ENCODE data around the gene RBBP8NL.

Gene RBBP8NL

DNA sequence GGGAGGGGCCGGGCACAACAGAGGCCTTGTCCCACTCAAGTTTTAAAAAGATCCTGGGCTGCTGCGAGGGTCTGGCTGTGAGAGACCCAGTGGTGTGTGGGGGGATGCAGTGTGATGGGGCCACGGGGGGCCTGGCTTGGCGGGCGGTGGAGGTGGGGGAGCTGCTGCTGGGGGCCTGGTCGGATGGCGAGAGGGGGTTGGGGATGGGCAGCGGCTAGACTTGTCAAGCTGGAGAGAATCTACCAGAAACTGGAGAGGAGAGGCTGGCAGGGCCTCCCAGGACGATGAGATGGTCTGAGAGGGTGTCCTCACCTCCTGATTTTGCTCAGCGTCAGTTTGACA, 35.3 kb downstream of the RBBP8NL start:
- H3K27ac ChIP-seq (ENCODE audit: low read depth, low read length): no peak overlapping the region

DNA sequence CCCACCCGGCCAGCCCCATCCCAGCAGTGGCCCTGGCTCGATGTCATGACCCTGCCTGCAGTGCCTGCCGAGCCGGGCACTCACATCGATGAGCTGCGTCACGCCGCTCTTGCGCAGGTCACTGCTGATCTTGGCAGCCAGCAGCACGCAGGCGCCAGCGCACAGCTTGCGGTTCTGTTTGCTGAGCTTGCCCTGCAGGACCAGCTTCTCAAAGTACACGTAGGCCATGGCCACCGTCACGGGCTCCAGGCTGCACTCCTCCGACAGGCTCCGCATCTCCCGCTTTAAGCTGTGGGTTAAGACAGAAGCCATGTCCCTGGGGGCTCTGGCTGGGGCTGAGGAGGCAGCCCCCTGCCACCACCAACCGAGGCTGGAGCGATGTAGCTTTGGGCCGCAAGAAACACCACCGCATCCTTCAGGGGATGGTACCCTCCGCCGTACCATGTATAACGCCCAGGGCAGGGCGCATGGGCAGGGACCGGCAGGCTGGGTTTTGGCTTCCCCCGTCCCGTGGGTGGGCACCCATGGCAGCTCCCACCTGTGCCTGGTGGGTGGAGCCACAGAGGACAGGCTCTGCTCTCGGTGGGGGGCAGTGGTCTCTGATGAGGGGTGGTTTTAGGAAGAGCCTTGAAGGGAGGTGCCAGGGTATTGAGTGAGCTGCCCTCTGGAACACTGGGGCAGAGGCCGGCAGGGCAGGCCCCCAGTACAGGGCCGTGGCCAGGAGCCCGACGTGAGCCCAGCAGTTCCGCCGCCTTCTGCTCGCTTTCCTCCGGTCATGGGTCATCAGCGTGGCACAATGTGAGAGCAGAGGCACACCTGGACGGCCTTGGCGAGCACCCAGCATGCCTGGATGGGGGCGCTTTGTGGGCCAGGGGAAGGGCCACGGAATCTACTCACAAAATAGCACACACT, 35.9 kb downstream of the RBBP8NL start:
- H3K27ac ChIP-seq (ENCODE audit: low read depth, low read length): no peak overlapping the region

More for the DNA sequence above, 35.3 kb downstream of the RBBP8NL start:
- Histone ChIP-seq H3K27me3 (ENCODE audit: low read length) (no peaks in the 10 kb centered on the region), H3K4me2 (ENCODE audit: low read depth, low read length, poor library complexity, severe bottlenecking) (no peak overlapping the region), H3F3A (ENCODE audit: insufficient read depth) (peaks cover 25% of the 10 kb centered on the region), H3K79me2 (ENCODE audit: insufficient read depth, low read length) (peaks cover 22% of the 10 kb centered on the region), H3K9me2 (replicated peaks; ENCODE audit: insufficient read depth, low read length) (no peaks in the 10 kb centered on the region), H3K9me3 (ENCODE audit: insufficient read depth, low read length) (no peaks in the 10 kb centered on the region), H3K36me3 (ENCODE audit: low read length) (peaks cover 8% of the 10 kb centered on the region; the same call in 1 of the 2 replicates), H4K20me1 (ENCODE audit: low read depth, low read length) (no peaks in the 10 kb centered on the region; the same call in 1 of the 2 replicates), H3K4me3 (ENCODE audit: insufficient read depth, low read length, poor library complexity, severe bottlenecking) (no peak overlapping the region), H2AFZ (ENCODE audit: low read depth, low read length, severe bottlenecking) (no peak overlapping the region), H3K9ac (ENCODE audit: low read length) (no peak overlapping the region)
- no peak for TF ChIP-seq CTCF (IDR thresholded peaks at IDR 0.05; ENCODE audit: insufficient read depth, low read length, poor library complexity, severe bottlenecking)
- no peak for TF ChIP-seq EZH2phosphoT487 (conservative IDR thresholded peaks at IDR 0.05; ENCODE audit: low read length)

DNA sequence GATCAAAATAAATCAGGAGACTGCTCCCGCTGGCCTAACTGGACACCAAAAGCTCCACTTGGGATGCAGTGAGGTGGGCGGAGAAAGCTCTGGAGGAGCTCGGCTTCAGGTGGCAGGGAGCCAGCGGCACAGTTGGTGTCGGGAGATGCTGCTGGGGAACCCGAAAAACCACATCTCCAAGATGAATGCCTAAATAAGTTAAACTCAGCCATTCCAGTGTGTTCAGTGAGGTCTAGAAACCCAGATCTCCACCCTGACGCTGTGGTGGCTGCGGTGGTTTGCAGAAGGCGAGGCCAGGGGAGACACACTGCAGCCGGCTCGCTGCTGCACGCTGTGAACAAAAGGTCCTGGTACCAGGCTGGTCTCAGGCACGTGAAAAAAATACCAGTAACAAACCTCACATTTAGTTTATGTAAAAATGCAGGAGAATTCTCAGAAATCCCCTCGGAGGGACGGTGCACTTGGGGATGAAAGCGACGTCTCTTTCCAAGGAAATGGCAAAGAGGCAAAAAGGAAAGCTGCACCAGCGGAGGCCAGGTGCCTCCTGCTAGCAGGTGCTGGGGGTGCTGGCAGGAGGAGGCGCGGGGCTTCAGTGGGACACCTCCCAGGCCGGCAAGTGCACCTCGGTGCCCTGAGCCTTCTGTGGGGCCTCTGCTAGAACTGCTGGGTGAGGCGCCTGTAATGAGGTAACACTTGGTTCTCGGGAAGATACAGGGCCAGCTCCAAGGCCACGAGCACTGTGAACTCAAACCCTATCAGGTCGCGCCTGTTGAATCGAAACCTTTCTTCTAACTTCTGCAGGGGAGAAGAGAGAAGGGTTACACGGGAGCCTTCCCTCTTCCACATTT, 36.8 kb downstream of the RBBP8NL start:
- Histone ChIP-seq H3K9me3 (ENCODE audit: insufficient read depth, low read length) (no peaks in the 10 kb centered on the region), H3K79me2 (ENCODE audit: insufficient read depth, low read length) (peaks cover 32% of the 10 kb centered on the region), H2AFZ (ENCODE audit: low read depth, low read length, severe bottlenecking) (no peak overlapping the region), H3K9me2 (replicated peaks; ENCODE audit: insufficient read depth, low read length) (no peaks in the 10 kb centered on the region), H3K9ac (ENCODE audit: low read length) (no peak overlapping the region), H3F3A (ENCODE audit: insufficient read depth) (peaks cover 25% of the 10 kb centered on the region), H3K27me3 (ENCODE audit: low read length) (no peaks in the 10 kb centered on the region), H3K36me3 (ENCODE audit: low read length) (peaks cover 8% of the 10 kb centered on the region; the same call in 1 of the 2 replicates), H3K4me2 (ENCODE audit: low read depth, low read length, poor library complexity, severe bottlenecking) (no peak overlapping the region), H3K4me3 (ENCODE audit: insufficient read depth, low read length, poor library complexity, severe bottlenecking) (no peak overlapping the region), H3K27ac (ENCODE audit: low read depth, low read length) (no peak overlapping the region), H4K20me1 (ENCODE audit: low read depth, low read length) (no peaks in the 10 kb centered on the region; the same call in 1 of the 2 replicates)
- TF ChIP-seq CTCF (IDR thresholded peaks at IDR 0.05; ENCODE audit: insufficient read depth, low read length, poor library complexity, severe bottlenecking) (no peak), EZH2phosphoT487 (conservative IDR thresholded peaks at IDR 0.05; ENCODE audit: low read length) (no peak)

More for the DNA sequence above, 35.9 kb downstream of the RBBP8NL start:
- peaks cover 24% of the 10 kb centered on the region for H3K79me2 ChIP-seq (ENCODE audit: insufficient read depth, low read length)
- no peak overlapping the region for H3K4me3 ChIP-seq (ENCODE audit: insufficient read depth, low read length, poor library complexity, severe bottlenecking)
- no peak for TF ChIP-seq CTCF (IDR thresholded peaks at IDR 0.05; ENCODE audit: insufficient read depth, low read length, poor library complexity, severe bottlenecking)
- no peak overlapping the region for H2AFZ ChIP-seq (ENCODE audit: low read depth, low read length, severe bottlenecking)
- H3F3A ChIP-seq (ENCODE audit: insufficient read depth): peaks cover 25% of the 10 kb centered on the region
- no peaks in the 10 kb centered on the region for H3K9me3 ChIP-seq (ENCODE audit: insufficient read depth, low read length)
- H3K27me3 ChIP-seq (ENCODE audit: low read length): no peaks in the 10 kb centered on the region
- no peak overlapping the region for H3K4me2 ChIP-seq (ENCODE audit: low read depth, low read length, poor library complexity, severe bottlenecking)
- H4K20me1 ChIP-seq (ENCODE audit: low read depth, low read length): no peaks in the 10 kb centered on the region; the same call in 1 of the 2 replicates
- H3K9me2 ChIP-seq (replicated peaks; ENCODE audit: insufficient read depth, low read length): no peaks in the 10 kb centered on the region
- no peak overlapping the region for H3K9ac ChIP-seq (ENCODE audit: low read length)
- peaks cover 8% of the 10 kb centered on the region; the same call in 1 of the 2 replicates for H3K36me3 ChIP-seq (ENCODE audit: low read length)
